HepG2 (cell line): ENCODE measurements around the gene CYP2A6. TPM values are rescaled to one million over a fixed set of nuclear protein-coding genes. Genes with fewer than 3 reads are reported as not detected.

Source experiments
- ATAC-seq: fragments of 200-7000 bp; cut with Tn5 transposase; 3 replicates; pipeline ENCODE4 v1.9.1; 2020; ENCODE audit warnings: mild to moderate bottlenecking, moderate library complexity
- BruUV-seq: library from RNA; stranded (reverse); fragments of 400-500 nt; replicated peaks from 2 replicates; lab custom pipeline; 2021; lab: Mats Ljungman, UMichigan
- CTCF ChIA-PET: fragments of 300-600 bp; formaldehyde crosslinking; extraction: SDS; loops from one replicate; lab custom pipeline; 2021; ENCODE audit warnings: low total read pairs, inconsistent platforms, low intra/inter-chr PET ratio; lab: Yijun Ruan, JAX
- POLR2A ChIA-PET: fragments of 350-600 bp; sonication (Branson Sonifier 250); formaldehyde crosslinking; loops from one replicate; lab custom pipeline; 2020; ENCODE audit warnings: antibody characterized with exemption, inconsistent platforms; lab: Yijun Ruan, JAX
- DNase-seq: peaks from one replicate; pipeline ENCODE4 v3.0.0-alpha.2; 2015; ENCODE audit warnings: low spot score
- FAIRE-seq: peaks from 3 replicates; lab custom pipeline; 2011; peaks lifted over from hg19 to GRCh38; lab: Jason Lieb, UNC
- H2AFZ ChIP-seq: one replicate; pipeline ENCODE4 v1.6.1; 2011; ENCODE audit warnings: low read length, inconsistent platforms
- H3K27ac ChIP-seq: fragments of 300-600 bp; 3 replicates; pipeline ENCODE4 v1.8.0; 2011; ENCODE audit warnings: mixed run types, mild to moderate bottlenecking, mixed read lengths, low read length, inconsistent platforms; ENCODE audit not compliant: insufficient read depth; ENCODE audit errors: extremely low read length
- H3K27me3 ChIP-seq, 2 experiments: fragments of 200-600 bp in 1 of 2; 2 replicates in 1 of 2; 3 replicates in 1 of 2; pipeline versions ENCODE4 v1.6.0 to v1.8.0; 2011; ENCODE audit warnings: low read length in 2 of 2, mild to moderate bottlenecking in 2 of 2, moderate library complexity in 2 of 2, inconsistent platforms in 1 of 2; ENCODE audit not compliant: insufficient read depth in 2 of 2, control insufficient read depth in 1 of 2
- H3K36me3 ChIP-seq, 2 experiments: fragments of 200-600 bp in 1 of 2; replicated peaks in 1 of 2; 2 replicates in 1 of 2; 3 replicates in 1 of 2; pipeline versions ENCODE4 v1.5.1 to v1.8.0; 2011; ENCODE audit warnings: low read length in 2 of 2, inconsistent platforms in 1 of 2; ENCODE audit not compliant: insufficient read depth in 2 of 2, control insufficient read depth in 1 of 2
- H3K4me1 ChIP-seq: 2 replicates; pipeline ENCODE4 v1.5.1; 2012; ENCODE audit warnings: low read length, inconsistent platforms; ENCODE audit not compliant: insufficient read depth
- H3K4me2 ChIP-seq: 2 replicates; pipeline ENCODE4 v1.6.0; 2011; ENCODE audit warnings: low read depth, low read length, inconsistent platforms
- H3K4me3 ChIP-seq, 3 experiments: fragments of 200-600 bp in 1 of 3; sonication (generic), shearing (Covaris generic) in 1 of 3; replicated peaks in 1 of 3; 2 replicates each; pipeline ENCODE4 v1.5.1; 2011 to 2016; ENCODE audit warnings: low read length in 3 of 3, inconsistent platforms in 2 of 3, low read depth in 2 of 3, mild to moderate bottlenecking in 2 of 3, control low read depth in 1 of 3, mixed read lengths in 1 of 3; ENCODE audit not compliant: insufficient read depth in 1 of 3
- H3K79me2 ChIP-seq: one replicate; pipeline ENCODE4 v1.6.1; 2011; ENCODE audit warnings: low read length, inconsistent platforms; ENCODE audit not compliant: insufficient read depth
- H3K9ac ChIP-seq: 2 replicates; pipeline ENCODE4 v1.6.0; 2011; ENCODE audit warnings: mild to moderate bottlenecking, low read depth, low read length, inconsistent platforms; ENCODE audit not compliant: insufficient read depth
- H3K9me3 ChIP-seq: 2 replicates; pipeline ENCODE4 v1.5.1; 2012; ENCODE audit warnings: mild to moderate bottlenecking, low read length
- H4K20me1 ChIP-seq: 2 replicates; pipeline ENCODE4 v1.6.0; 2011; ENCODE audit warnings: inconsistent platforms, mild to moderate bottlenecking, low read length, moderate library complexity; ENCODE audit not compliant: insufficient read depth
- HINFP ChIP-seq: sonication (generic); formaldehyde crosslinking; IDR thresholded peaks from 2 replicates; pipeline ENCODE4 v1.4.0; 2020; ENCODE audit warnings: low read depth, mild to moderate bottlenecking, missing genetic modification reagents
- HMGA1 ChIP-seq: sonication (generic); formaldehyde crosslinking; conservative IDR thresholded peaks from 2 replicates; pipeline ENCODE4 v1.4.0; 2020; ENCODE audit warnings: missing genetic modification reagents
- KLF16 ChIP-seq, 2 experiments: sonication (generic) in 1 of 2; formaldehyde crosslinking in 1 of 2; IDR thresholded peaks; 2 replicates each; pipeline versions ENCODE4 v1.6.1 to v1.8.0; 2016 to 2023; ENCODE audit warnings: missing genetic modification reagents in 2 of 2, missing compliant biosample characterization in 1 of 2
- MTA1 ChIP-seq: sonication (generic); formaldehyde crosslinking; IDR thresholded peaks from 2 replicates; pipeline ENCODE4 v1.4.0; 2020; ENCODE audit warnings: missing genetic modification reagents, mild to moderate bottlenecking, borderline replicate concordance
- NR2F2 ChIP-seq: IDR thresholded peaks from 2 replicates; pipeline ENCODE4 v1.6.1; 2012; ENCODE audit warnings: low read depth, inconsistent platforms, borderline replicate concordance
- TRAFD1 ChIP-seq: sonication (generic); formaldehyde crosslinking; IDR thresholded peaks from 2 replicates; pipeline ENCODE4 v1.5.1; 2020; ENCODE audit warnings: missing genetic modification reagents, mild to moderate bottlenecking, borderline replicate concordance
- ZKSCAN5 ChIP-seq: sonication (generic); formaldehyde crosslinking; IDR thresholded peaks from 2 replicates; pipeline ENCODE4 v1.5.1; 2020; ENCODE audit warnings: mild to moderate bottlenecking, missing genetic modification reagents
- ZNF329 ChIP-seq: sonication (generic); formaldehyde crosslinking; IDR thresholded peaks from 2 replicates; pipeline ENCODE4 v1.9.0; 2021; ENCODE audit warnings: low read depth, mild to moderate bottlenecking, missing genetic modification reagents
- ZNF382 ChIP-seq: sonication (generic); formaldehyde crosslinking; IDR thresholded peaks from 2 replicates; pipeline ENCODE4 v1.5.0; 2020; ENCODE audit warnings: missing genetic modification reagents, mild to moderate bottlenecking, borderline replicate concordance
- ZNF484 ChIP-seq: sonication (generic); formaldehyde crosslinking; IDR thresholded peaks from 2 replicates; pipeline ENCODE4 v1.5.1; 2020; ENCODE audit warnings: mild to moderate bottlenecking, low read depth, missing genetic modification reagents, borderline replicate concordance
- ZNF674 ChIP-seq: sonication (generic); formaldehyde crosslinking; IDR thresholded peaks from 2 replicates; pipeline ENCODE4 v1.5.0; 2020; ENCODE audit warnings: low read depth, mild to moderate bottlenecking, missing genetic modification reagents
- WGBS: methylation state at CpG from one replicate; pipeline ENCODE4 v1.1.6; 2017; ENCODE audit warnings: low lambda C conversion rate; 5-methylcytosine and 5-hydroxymethylcytosine counted together
- in situ Hi-C: cut with HindIII; loops from 2 replicates; pipeline ENCODE4 v1.10.0; 2017; ENCODE audit warnings: low pct_unique_long_range_greater_than_20kb; ENCODE audit not compliant: extremely low pct_ligation_motif_present
- intact Hi-C: fragments of 100-400 bp; cut with micrococcal nuclease; formaldehyde crosslinking; loops from one replicate; pipeline ENCODE4 v1.10.0; 2022; ENCODE audit not compliant: unreplicated experiment
- polyA plus RNA-seq, 8 experiments: library from polyadenylated mRNA; depleted of rRNA in 3 of 8; stranded (reverse) in 7 of 8; unstranded in 1 of 8; fragments of >200 nt; fragmentation: Illumina TruSeq in 4 of 8; extraction: Trizol in 4 of 8; gene quantifications; 2 replicates each; pipeline versions ENCODE4 v1.2.1 to v1.2.3, GENCODE V29; 2011 to 2016; ENCODE audit warnings: low read depth in 4 of 8, missing spikeins in 1 of 8, mixed read lengths in 1 of 8; ENCODE audit not compliant: insufficient read depth in 1 of 8
- total RNA-seq, 5 experiments: library from RNA; depleted of rRNA; stranded (reverse); fragments of >200 nt; fragmentation: Illumina TruSeq; extraction: Trizol; gene quantifications; 2 replicates each; pipeline ENCODE4 v1.2.3, GENCODE V29; 2016; ENCODE audit warnings: low read depth in 1 of 5
- TF ChIP-seq, protein P1 (sequence below): sonication (generic); formaldehyde crosslinking; IDR thresholded peaks from 2 replicates; pipeline ENCODE4 v1.9.0; 2021; ENCODE audit warnings: missing genetic modification reagents, borderline replicate concordance
- TF ChIP-seq, protein P2 (sequence below): conservative IDR thresholded peaks from 2 replicates; pipeline ENCODE4 v1.6.1; 2018; ENCODE audit warnings: missing genetic modification reagents

CYP2A6 gene
- total and polyA plus RNA-seq, 2 of the 13 experiments (the other 11 are each of a cell fraction or from before 2014, with no cell fraction given), result not detected

DNA sequence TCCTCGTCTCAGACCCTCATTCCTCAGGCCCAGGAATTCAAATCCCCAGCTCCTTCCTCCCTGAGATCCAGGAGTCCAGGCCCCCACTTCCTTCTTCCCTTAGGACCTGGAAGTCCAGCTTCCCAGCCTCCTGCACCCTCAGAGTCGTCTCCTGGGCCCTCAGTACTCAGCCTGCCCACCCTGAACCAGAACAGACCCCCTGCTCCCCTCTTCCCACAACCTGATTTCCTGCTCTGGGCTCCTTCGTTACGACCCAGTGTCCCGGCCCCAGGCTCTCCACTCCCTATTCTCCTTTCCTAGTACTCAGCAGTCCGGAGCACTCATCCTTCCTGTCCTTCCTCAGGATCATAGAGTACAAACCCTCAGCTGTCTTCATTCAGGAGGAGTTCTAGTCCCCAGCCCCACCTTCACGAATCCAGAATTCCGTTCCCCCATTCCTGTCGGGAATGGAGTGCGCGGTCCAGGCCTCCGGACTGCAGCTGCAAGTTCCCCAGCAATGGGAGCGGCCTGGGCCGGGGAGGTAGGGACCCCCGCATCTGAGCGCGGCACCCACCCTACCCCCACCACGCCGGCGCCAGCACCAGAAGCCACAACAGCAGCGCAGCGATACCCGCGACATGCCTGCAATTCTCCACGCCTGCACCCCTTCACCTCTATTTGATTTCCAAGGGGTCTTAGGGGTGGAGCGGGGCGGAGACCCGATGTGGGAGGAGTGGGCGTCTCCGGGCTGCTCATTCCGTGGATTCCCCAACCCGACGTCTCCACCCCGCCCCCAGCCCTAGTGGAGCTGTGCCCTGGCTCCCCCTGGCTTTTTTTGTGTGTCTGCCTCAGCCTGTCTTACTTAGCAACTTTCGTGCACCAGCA lies 38.5 kb downstream of the CYP2A6 start:
- FAIRE-seq (no peak), ATAC-seq (no peak), DNase-seq (no peak)
- Histone ChIP-seq H3K27me3 (no peaks in the 10 kb centered on the region), H3K4me3 (no peak overlapping the region), H2AFZ (no peak overlapping the region), H3K9me3 (no peaks in the 10 kb centered on the region), H3K27ac (no peak overlapping the region), H3K36me3 (peaks cover 12 to 20% of the 10 kb centered on the region in 2 experiments; a peak in 4 of 5 replicates), H4K20me1 (peaks cover 8% of the 10 kb centered on the region; the same call in 1 of the 2 replicates), H3K4me2 (no peak overlapping the region), H3K9ac (no peak overlapping the region), H3K79me2 (no peaks in the 10 kb centered on the region), H3K4me1 (no peaks in the 10 kb centered on the region; the same call in 1 of the 2 replicates)
- in situ Hi-C loops, result loop anchor here (10.0 kb wide), 1 partner anchor 323 kb away; no protein-coding TSS in a partner anchor
- BruUV-seq, result no TSS peak
- ChIA-PET CTCF (no interaction called here), POLR2A (no interaction called here)
- intact Hi-C loops, result no loop called here
- 90% methylated on average over 35 of the region's 35 CpGs for WGBS
- TF ChIP-seq, protein P1, sequence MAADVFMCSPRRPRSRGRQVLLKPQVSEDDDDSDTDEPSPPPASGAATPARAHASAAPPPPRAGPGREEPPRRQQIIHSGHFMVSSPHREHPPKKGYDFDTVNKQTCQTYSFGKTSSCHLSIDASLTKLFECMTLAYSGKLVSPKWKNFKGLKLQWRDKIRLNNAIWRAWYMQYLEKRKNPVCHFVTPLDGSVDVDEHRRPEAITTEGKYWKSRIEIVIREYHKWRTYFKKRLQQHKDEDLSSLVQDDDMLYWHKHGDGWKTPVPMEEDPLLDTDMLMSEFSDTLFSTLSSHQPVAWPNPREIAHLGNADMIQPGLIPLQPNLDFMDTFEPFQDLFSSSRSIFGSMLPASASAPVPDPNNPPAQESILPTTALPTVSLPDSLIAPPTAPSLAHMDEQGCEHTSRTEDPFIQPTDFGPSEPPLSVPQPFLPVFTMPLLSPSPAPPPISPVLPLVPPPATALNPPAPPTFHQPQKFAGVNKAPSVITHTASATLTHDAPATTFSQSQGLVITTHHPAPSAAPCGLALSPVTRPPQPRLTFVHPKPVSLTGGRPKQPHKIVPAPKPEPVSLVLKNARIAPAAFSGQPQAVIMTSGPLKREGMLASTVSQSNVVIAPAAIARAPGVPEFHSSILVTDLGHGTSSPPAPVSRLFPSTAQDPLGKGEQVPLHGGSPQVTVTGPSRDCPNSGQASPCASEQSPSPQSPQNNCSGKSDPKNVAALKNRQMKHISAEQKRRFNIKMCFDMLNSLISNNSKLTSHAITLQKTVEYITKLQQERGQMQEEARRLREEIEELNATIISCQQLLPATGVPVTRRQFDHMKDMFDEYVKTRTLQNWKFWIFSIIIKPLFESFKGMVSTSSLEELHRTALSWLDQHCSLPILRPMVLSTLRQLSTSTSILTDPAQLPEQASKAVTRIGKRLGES (CRISPR knock-in tag), result no peak
- TF ChIP-seq, protein P2, sequence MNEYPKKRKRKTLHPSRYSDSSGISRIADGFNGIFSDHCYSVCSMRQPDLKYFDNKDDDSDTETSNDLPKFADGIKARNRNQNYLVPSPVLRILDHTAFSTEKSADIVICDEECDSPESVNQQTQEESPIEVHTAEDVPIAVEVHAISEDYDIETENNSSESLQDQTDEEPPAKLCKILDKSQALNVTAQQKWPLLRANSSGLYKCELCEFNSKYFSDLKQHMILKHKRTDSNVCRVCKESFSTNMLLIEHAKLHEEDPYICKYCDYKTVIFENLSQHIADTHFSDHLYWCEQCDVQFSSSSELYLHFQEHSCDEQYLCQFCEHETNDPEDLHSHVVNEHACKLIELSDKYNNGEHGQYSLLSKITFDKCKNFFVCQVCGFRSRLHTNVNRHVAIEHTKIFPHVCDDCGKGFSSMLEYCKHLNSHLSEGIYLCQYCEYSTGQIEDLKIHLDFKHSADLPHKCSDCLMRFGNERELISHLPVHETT (CRISPR knock-in tag), result no peak
- no peak for TF ChIP-seq HINFP (CRISPR knock-in tag)
- TF ChIP-seq HMGA1 (CRISPR knock-in tag), result no peak
- no peak for TF ChIP-seq ZNF329
- no peak for TF ChIP-seq ZNF484 (CRISPR knock-in tag)
- no peak for TF ChIP-seq ZNF674
- TF ChIP-seq ZNF382 (CRISPR knock-in tag), result no peak
- no peak for TF ChIP-seq MTA1 (CRISPR knock-in tag)
- TF ChIP-seq ZKSCAN5, result no peak
- no peak for TF ChIP-seq KLF16 (CRISPR knock-in tag; IDR thresholded peaks at IDR 0.05)
- TF ChIP-seq NR2F2, result no peak
- TF ChIP-seq TRAFD1, result no peak
